ENCODE data around the gene TAF12.

DNA sequence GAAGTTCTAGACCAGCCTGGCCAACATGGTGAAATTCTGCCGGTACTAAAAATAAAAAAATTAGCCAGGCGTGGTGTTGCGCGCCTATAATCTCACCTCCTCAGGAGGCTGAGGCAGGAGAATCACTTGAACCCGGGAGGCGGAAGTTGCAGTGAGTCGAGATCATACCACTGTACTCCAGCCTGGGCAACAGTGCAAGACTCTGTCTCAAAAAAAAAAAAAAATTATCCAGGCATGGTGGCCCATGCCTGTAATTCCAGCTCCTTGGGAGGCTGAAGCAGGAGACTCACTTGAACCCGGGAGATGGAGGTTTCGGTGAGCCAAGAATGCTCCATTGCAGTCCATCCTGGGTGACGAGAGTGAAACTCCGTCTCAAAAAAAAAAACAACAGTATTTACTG lies 69.3 kb downstream of the TAF12 start:
- TF ChIP-seq, protein P1, sequence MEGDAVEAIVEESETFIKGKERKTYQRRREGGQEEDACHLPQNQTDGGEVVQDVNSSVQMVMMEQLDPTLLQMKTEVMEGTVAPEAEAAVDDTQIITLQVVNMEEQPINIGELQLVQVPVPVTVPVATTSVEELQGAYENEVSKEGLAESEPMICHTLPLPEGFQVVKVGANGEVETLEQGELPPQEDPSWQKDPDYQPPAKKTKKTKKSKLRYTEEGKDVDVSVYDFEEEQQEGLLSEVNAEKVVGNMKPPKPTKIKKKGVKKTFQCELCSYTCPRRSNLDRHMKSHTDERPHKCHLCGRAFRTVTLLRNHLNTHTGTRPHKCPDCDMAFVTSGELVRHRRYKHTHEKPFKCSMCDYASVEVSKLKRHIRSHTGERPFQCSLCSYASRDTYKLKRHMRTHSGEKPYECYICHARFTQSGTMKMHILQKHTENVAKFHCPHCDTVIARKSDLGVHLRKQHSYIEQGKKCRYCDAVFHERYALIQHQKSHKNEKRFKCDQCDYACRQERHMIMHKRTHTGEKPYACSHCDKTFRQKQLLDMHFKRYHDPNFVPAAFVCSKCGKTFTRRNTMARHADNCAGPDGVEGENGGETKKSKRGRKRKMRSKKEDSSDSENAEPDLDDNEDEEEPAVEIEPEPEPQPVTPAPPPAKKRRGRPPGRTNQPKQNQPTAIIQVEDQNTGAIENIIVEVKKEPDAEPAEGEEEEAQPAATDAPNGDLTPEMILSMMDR (IDR thresholded peaks at IDR 0.05; ENCODE audit: low read length) = no peak
- TF ChIP-seq EZH2 (optimal IDR thresholded peaks at IDR 0.05; ENCODE audit: low read depth, low read length) = no peak

Measured in MM.1S (cell line).